Smooth muscle cell (in vitro differentiated cells): Measurements from ENCODE around the gene GADL1. TPM values are rescaled to one million over a fixed set of nuclear protein-coding genes. Genes with fewer than 3 reads are reported as not detected.

ENCODE experiments used
- DNase-seq: peaks from one replicate; lab custom pipeline; 2025; ENCODE audit not compliant: unreplicated experiment; lab: John Stamatoyannopoulos, UW
- H2AFZ ChIP-seq: fragments of 200-600 bp; sonication (generic); 2 replicates; pipeline ENCODE4 v1.6.0; 2016; ENCODE audit warnings: antibody characterized with exemption, low read depth, mild to moderate bottlenecking
- H3F3A ChIP-seq: fragments of 200-600 bp; sonication (generic); 2 replicates; pipeline ENCODE4 v1.6.0; 2017; ENCODE audit warnings: antibody characterized with exemption, low read depth
- H3K27ac ChIP-seq: fragments of 200-600 bp; sonication (generic); 2 replicates; pipeline ENCODE4 v1.5.1; 2016; ENCODE audit warnings: low read depth, mild to moderate bottlenecking
- H3K27me3 ChIP-seq: fragments of 200-600 bp; sonication (generic); 2 replicates; pipeline ENCODE4 v1.6.1; 2016; ENCODE audit warnings: low read depth, mild to moderate bottlenecking
- H3K36me3 ChIP-seq: fragments of 200-600 bp; sonication (generic); 2 replicates; pipeline ENCODE4 v1.5.1; 2016; ENCODE audit warnings: low read depth
- H3K4me1 ChIP-seq: fragments of 200-600 bp; sonication (generic); 2 replicates; pipeline ENCODE4 v1.5.1; 2016; ENCODE audit warnings: low read depth
- H3K4me2 ChIP-seq: fragments of 200-600 bp; sonication (generic); 2 replicates; pipeline ENCODE4 v1.6.0; 2016; ENCODE audit warnings: mild to moderate bottlenecking
- H3K4me3 ChIP-seq: fragments of 200-600 bp; sonication (generic); 2 replicates; pipeline ENCODE4 v1.5.1; 2016; ENCODE audit warnings: mild to moderate bottlenecking
- H3K79me2 ChIP-seq: fragments of 200-600 bp; sonication (generic); 2 replicates; pipeline ENCODE4 v1.6.0; 2016; ENCODE audit warnings: low read depth, mild to moderate bottlenecking
- H3K9ac ChIP-seq: fragments of 200-600 bp; sonication (generic); 2 replicates; pipeline ENCODE4 v1.6.0; 2016; ENCODE audit warnings: low read depth
- H3K9me3 ChIP-seq: fragments of 200-600 bp; sonication (generic); replicated peaks from 2 replicates; pipeline ENCODE4 v1.5.1; 2016; ENCODE audit warnings: low read depth
- H4K20me1 ChIP-seq: fragments of 200-600 bp; sonication (generic); 2 replicates; pipeline ENCODE4 v1.6.0; 2016; ENCODE audit warnings: low read depth
- WGBS: methylation state at CpG from one replicate; pipeline ENCODE4 v1.1.7; 2016; ENCODE audit warnings: low lambda C conversion rate; 5-methylcytosine and 5-hydroxymethylcytosine counted together
- polyA plus RNA-seq: library from polyadenylated mRNA; unstranded; fragments of >200 nt; fragmentation: Nextera tagmentation; extraction: Ambion mirVana; gene quantifications from 2 replicates; pipeline ENCODE4 v1.2.1, GENCODE V29; 2016
- total RNA-seq: library from RNA; depleted of rRNA; stranded (reverse); fragments of >200 nt; gene quantifications from 2 replicates; pipeline ENCODE4 v1.2.3, GENCODE V29; 2014
- TF ChIP-seq, protein P1 (sequence below): fragments of 200-600 bp; sonication (generic); IDR thresholded peaks from 2 replicates; pipeline ENCODE4 v1.5.1; 2017; ENCODE audit warnings: borderline replicate concordance, mild to moderate bottlenecking, antibody characterized with exemption; ENCODE audit not compliant: insufficient read depth, poor library complexity, severe bottlenecking

GADL1 gene
- total and polyA plus RNA-seq, 2 experiments from 2014 or later: not detected

DNA sequence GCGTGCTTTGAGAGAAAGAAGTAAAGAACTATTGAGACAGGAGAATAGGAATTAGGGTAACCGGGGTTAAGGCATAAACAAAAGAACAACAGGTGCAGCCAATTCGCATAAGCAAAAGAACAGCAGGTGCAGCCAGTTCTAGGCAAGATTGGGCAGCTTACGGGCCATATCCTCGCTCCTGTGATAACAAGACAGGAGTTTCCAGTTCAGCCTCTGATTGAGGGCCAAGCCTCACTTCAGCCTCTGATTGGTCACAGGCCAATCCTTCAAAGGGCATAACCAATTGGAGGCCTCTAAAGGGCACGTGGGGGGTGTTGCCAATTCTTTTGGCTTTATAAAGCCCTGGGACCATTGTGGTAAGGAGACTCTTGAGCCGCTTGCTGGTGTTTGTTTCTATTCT is 143.5 kb downstream of the GADL1 start:
- Histone ChIP-seq H2AFZ (no peak overlapping the region), H3F3A (peaks cover 7% of the 10 kb centered on the region), H3K9me3 (no peaks in the 10 kb centered on the region), H3K27ac (no peak overlapping the region), H3K36me3 (no peaks in the 10 kb centered on the region), H3K9ac (no peak overlapping the region), H3K4me1 (peaks cover 24% of the 10 kb centered on the region), H4K20me1 (no peaks in the 10 kb centered on the region), H3K4me2 (no peak overlapping the region), H3K4me3 (no peak overlapping the region), H3K27me3 (no peaks in the 10 kb centered on the region), H3K79me2 (no peaks in the 10 kb centered on the region)
- TF ChIP-seq, protein P1, sequence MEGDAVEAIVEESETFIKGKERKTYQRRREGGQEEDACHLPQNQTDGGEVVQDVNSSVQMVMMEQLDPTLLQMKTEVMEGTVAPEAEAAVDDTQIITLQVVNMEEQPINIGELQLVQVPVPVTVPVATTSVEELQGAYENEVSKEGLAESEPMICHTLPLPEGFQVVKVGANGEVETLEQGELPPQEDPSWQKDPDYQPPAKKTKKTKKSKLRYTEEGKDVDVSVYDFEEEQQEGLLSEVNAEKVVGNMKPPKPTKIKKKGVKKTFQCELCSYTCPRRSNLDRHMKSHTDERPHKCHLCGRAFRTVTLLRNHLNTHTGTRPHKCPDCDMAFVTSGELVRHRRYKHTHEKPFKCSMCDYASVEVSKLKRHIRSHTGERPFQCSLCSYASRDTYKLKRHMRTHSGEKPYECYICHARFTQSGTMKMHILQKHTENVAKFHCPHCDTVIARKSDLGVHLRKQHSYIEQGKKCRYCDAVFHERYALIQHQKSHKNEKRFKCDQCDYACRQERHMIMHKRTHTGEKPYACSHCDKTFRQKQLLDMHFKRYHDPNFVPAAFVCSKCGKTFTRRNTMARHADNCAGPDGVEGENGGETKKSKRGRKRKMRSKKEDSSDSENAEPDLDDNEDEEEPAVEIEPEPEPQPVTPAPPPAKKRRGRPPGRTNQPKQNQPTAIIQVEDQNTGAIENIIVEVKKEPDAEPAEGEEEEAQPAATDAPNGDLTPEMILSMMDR: no peak
- no peak for DNase-seq
- 89% methylated on average over 7 of the region's 7 CpGs for WGBS

DNA sequence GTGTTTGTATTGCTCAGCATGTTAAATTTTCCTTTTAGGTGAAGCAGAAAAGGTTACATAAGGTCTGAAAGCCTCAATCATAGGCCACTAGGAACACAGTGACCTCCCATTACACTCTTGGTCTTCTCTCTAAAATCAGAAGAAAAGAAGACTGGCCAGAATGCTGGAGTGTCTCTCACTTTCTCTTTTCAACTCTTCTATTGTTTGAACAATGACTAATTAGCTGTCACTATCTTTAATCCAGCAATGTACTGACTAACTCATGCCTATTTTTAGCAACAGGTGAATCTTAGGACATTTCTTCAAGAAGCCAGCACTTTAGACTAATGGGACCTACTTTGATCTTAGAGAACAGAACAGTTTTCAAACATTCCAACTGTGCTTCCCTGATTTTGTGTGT is 145.2 kb downstream of the GADL1 start:
- no peaks in the 10 kb centered on the region for H4K20me1 ChIP-seq
- no peak overlapping the region for H3K4me2 ChIP-seq
- H3K9ac ChIP-seq: no peak overlapping the region
- no peaks in the 10 kb centered on the region for H3K9me3 ChIP-seq
- H3K27ac ChIP-seq: no peak overlapping the region
- no peaks in the 10 kb centered on the region for H3K36me3 ChIP-seq
- TF ChIP-seq, protein P1: no peak
- H3K79me2 ChIP-seq: no peaks in the 10 kb centered on the region
- peaks cover 24% of the 10 kb centered on the region for H3K4me1 ChIP-seq
- H2AFZ ChIP-seq: no peak overlapping the region
- H3F3A ChIP-seq: peaks cover 7% of the 10 kb centered on the region
- DNase-seq: no peak
- H3K4me3 ChIP-seq: no peak overlapping the region
- no peaks in the 10 kb centered on the region for H3K27me3 ChIP-seq

DNA sequence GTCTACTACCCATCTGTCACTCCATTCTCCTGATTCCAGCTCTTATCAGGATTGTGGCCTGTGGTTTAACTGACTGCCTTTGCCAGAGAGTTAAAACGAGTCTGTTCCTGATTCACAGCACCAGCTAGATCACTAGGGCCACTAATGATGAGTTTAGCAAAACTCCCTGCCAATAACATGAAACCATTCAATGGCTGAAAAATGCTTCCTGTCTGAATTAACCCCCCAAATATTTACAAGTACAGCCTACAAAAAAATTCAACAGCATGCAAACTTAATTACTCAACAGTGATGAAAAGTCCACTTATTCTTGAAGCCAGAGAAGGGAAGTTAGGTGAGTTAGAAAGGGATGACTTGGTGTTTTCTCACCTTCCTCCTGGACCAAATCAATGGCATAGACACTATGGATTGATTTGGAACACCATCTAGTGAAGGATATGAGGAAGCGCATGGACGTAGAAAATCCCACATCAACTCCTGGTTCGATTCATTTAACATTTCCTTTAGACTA is 146.6 kb downstream of the GADL1 start:
- Histone ChIP-seq H3F3A (peaks cover 7% of the 10 kb centered on the region), H3K4me1 (peaks cover 20% of the 10 kb centered on the region), H3K4me3 (no peak overlapping the region), H3K9me3 (no peaks in the 10 kb centered on the region), H4K20me1 (no peaks in the 10 kb centered on the region), H2AFZ (no peak overlapping the region), H3K27me3 (no peaks in the 10 kb centered on the region), H3K9ac (no peak overlapping the region), H3K36me3 (no peaks in the 10 kb centered on the region), H3K27ac (no peak overlapping the region), H3K79me2 (no peaks in the 10 kb centered on the region), H3K4me2 (peak overlapping the region; percentile 49)
- DNase-seq: no peak
- 55% methylated on average over 4 of the region's 4 CpGs for WGBS
- TF ChIP-seq, protein P1: peak; percentile 22

DNA sequence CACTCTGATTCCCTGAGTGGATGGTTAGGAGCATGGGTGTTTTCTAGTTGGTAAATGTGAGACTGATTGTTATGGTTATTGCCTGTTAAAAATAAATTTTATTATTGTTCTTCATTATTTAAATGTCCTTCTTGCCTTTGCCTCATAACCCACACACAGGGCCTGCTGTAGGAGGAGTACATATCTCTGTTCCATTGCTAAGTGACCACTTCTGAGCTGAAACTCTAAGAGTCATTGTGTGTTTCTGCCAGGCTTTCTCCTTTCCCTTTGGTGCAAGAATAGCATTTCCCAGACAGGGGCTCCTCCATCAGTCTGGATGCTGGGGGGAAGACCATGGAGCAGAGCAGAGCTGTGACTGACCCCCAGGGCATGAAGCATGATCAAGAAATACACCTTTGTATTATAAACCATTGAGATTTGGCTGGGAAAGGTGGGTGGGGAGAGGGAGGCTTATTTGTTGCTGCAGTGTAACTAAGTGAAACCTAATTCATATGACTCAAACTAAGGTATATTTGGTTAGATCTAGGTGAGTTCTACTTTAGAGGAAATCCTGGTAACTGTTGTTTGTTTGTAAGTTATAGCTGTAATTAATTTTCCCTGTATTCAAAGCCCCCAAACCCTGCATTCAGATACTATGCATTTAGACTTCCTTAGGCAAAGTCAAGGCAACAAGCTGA is 150.7 kb downstream of the GADL1 start:
- Histone ChIP-seq H3F3A (no peaks in the 10 kb centered on the region), H3K79me2 (no peaks in the 10 kb centered on the region), H3K9ac (no peak overlapping the region), H3K4me2 (no peak overlapping the region), H3K4me3 (no peak overlapping the region), H3K4me1 (peaks cover 8% of the 10 kb centered on the region), H3K27ac (no peak overlapping the region), H3K9me3 (no peaks in the 10 kb centered on the region), H3K36me3 (no peaks in the 10 kb centered on the region), H2AFZ (peak overlapping the region; percentile 22), H4K20me1 (no peaks in the 10 kb centered on the region), H3K27me3 (no peaks in the 10 kb centered on the region)
- TF ChIP-seq, protein P1: no peak
- DNase-seq: no peak
